H1 (cell line): ENCODE data around the gene LMTK2. TPM values are rescaled to one million over a fixed set of nuclear protein-coding genes. Genes with fewer than 3 reads are reported as not detected.

ENCODE experiments used
- CTCF ChIA-PET: fragments of 300-600 bp; sonication (Branson Sonifier 250); formaldehyde crosslinking; loops from one replicate; lab custom pipeline; 2021; ENCODE audit not compliant: partially characterized antibody; lab: Charles Lee
- POLR2A ChIA-PET: fragments of 300-600 bp; sonication (Branson Sonifier 250); formaldehyde crosslinking; loops from one replicate; lab custom pipeline; 2021; ENCODE audit warnings: inconsistent platforms; ENCODE audit not compliant: partially characterized antibody; lab: Charles Lee
- DNase-seq, 2 experiments: peaks; one replicate each; pipeline versions ENCODE4 v3.0.0 to v3.0.0-alpha.2; 2010 to 2022; ENCODE audit warnings: low spot score in 2 of 2, low read depth in 1 of 2, mixed read lengths in 1 of 2
- FAIRE-seq: peaks from 2 replicates; lab custom pipeline; 2011; peaks lifted over from hg19 to GRCh38; lab: Jason Lieb, UNC
- H2AFZ ChIP-seq: 2 replicates; pipeline ENCODE4 v1.8.1; 2012; ENCODE audit warnings: low read length, inconsistent platforms
- H2AK5ac ChIP-seq: 2 replicates; pipeline ENCODE4 v1.6.1; 2013; ENCODE audit warnings: low read depth, low read length
- H2BK120ac ChIP-seq: replicated peaks from 2 replicates; pipeline ENCODE3; 2013; ENCODE audit warnings: low read depth, low read length, inconsistent platforms
- H2BK12ac ChIP-seq: 2 replicates; pipeline ENCODE4 v1.6.1; 2013; ENCODE audit warnings: low read depth, low read length
- H2BK15ac ChIP-seq: 2 replicates; pipeline ENCODE4 v1.6.1; 2013; ENCODE audit warnings: low read length
- H2BK20ac ChIP-seq: 2 replicates; pipeline ENCODE4 v1.6.1; 2013; ENCODE audit warnings: low read length
- H2BK5ac ChIP-seq: 2 replicates; pipeline ENCODE4 v1.6.1; 2013; ENCODE audit warnings: low read depth, low read length
- H3K14ac ChIP-seq: 2 replicates; pipeline ENCODE4 v1.6.1; 2013; ENCODE audit warnings: inconsistent platforms; ENCODE audit not compliant: insufficient read length
- H3K18ac ChIP-seq: 2 replicates; pipeline ENCODE4 v1.6.1; 2013; ENCODE audit warnings: low read length; ENCODE audit errors: extremely low read depth
- H3K23ac ChIP-seq: 2 replicates; pipeline ENCODE4 v1.6.1; 2013; ENCODE audit warnings: inconsistent platforms; ENCODE audit not compliant: insufficient read length
- H3K23me2 ChIP-seq: 2 replicates; pipeline ENCODE4 v1.6.1; 2013; ENCODE audit warnings: low read depth, low read length
- H3K27ac ChIP-seq: 2 replicates; pipeline ENCODE4 v1.6.1; 2011; ENCODE audit warnings: low read depth, low read length, inconsistent platforms
- H3K27me3 ChIP-seq, 4 experiments: replicated peaks in 1 of 4; 1 replicate in 1 of 4; 2 replicates in 3 of 4; pipeline versions ENCODE4 v1.6.1 to v1.8.1; 2011 to 2013; ENCODE audit warnings: low read length in 3 of 4, mild to moderate bottlenecking in 3 of 4, inconsistent platforms in 2 of 4, mixed read lengths in 2 of 4, moderate library complexity in 1 of 4; ENCODE audit not compliant: control insufficient read depth in 3 of 4, insufficient read depth in 3 of 4; ENCODE audit errors: extremely low read depth in 1 of 4
- H3K36me3 ChIP-seq, 4 experiments: 2 replicates each; pipeline versions ENCODE4 v1.6.1 to v1.8.1; 2011 to 2013; ENCODE audit warnings: mild to moderate bottlenecking in 4 of 4, low read length in 3 of 4, moderate library complexity in 2 of 4, control low read depth in 1 of 4, inconsistent platforms in 1 of 4; ENCODE audit not compliant: insufficient read depth in 4 of 4, control insufficient read depth in 2 of 4
- H3K4ac ChIP-seq: replicated peaks from 2 replicates; pipeline ENCODE3; 2013; ENCODE audit warnings: low read length, low read depth, mixed read lengths, inconsistent platforms; ENCODE audit not compliant: insufficient read length
- H3K4me1 ChIP-seq, 4 experiments: replicated peaks in 1 of 4; 1 replicate in 1 of 4; 2 replicates in 3 of 4; pipeline versions ENCODE4 v1.6.1 to v1.8.1; 2011 to 2013; ENCODE audit warnings: low read length in 3 of 4, inconsistent platforms in 2 of 4, mixed read lengths in 1 of 4; ENCODE audit not compliant: insufficient read depth in 4 of 4, control insufficient read depth in 3 of 4
- H3K4me2 ChIP-seq, 2 experiments: 2 replicates each; pipeline versions ENCODE4 v1.6.1 to v1.8.1; 2011 to 2013; ENCODE audit warnings: low read depth in 2 of 2, low read length in 2 of 2, control low read depth in 1 of 2, inconsistent platforms in 1 of 2, mild to moderate bottlenecking in 1 of 2; ENCODE audit not compliant: insufficient read depth in 1 of 2
- H3K4me3 ChIP-seq, 4 experiments: fragments of 200-600, 300-600 bp in 1 of 4; sonication (generic), shearing (Covaris generic), sonication (Bioruptor Twin) in 1 of 4; 2 replicates each; pipeline versions ENCODE4 v1.5.1 to v1.8.1; 2011 to 2016; ENCODE audit warnings: low read length in 4 of 4, low read depth in 3 of 4, control low read depth in 2 of 4, inconsistent platforms in 2 of 4, mild to moderate bottlenecking in 2 of 4, mixed read lengths in 1 of 4, moderate library complexity in 1 of 4; ENCODE audit not compliant: insufficient read depth in 2 of 4; ENCODE audit errors: extremely low read depth in 1 of 4
- H3K56ac ChIP-seq: replicated peaks from 2 replicates; pipeline ENCODE3; 2013; ENCODE audit warnings: low read depth, mild to moderate bottlenecking, mixed read lengths, low read length, inconsistent platforms; ENCODE audit not compliant: insufficient read length
- H3K79me1 ChIP-seq: 2 replicates; pipeline ENCODE4 v1.6.1; 2013; ENCODE audit warnings: low read depth, low read length, control low read depth
- H3K79me2 ChIP-seq, 2 experiments: 2 replicates each; pipeline versions ENCODE4 v1.6.1 to v1.8.1; 2012 to 2013; ENCODE audit warnings: low read length in 2 of 2, mild to moderate bottlenecking in 2 of 2, inconsistent platforms in 1 of 2; ENCODE audit not compliant: insufficient read depth in 2 of 2, control insufficient read depth in 1 of 2
- H3K9ac ChIP-seq, 4 experiments: replicated peaks in 1 of 4; 1 replicate in 1 of 4; 2 replicates in 3 of 4; pipeline versions ENCODE4 v1.6.1 to v1.8.1; 2011 to 2013; ENCODE audit warnings: low read depth in 3 of 4, low read length in 3 of 4, control low read depth in 2 of 4, mild to moderate bottlenecking in 2 of 4, moderate library complexity in 2 of 4, inconsistent platforms in 1 of 4; ENCODE audit errors: extremely low read depth in 1 of 4
- H3K9me3 ChIP-seq, 2 experiments: 2 replicates each; pipeline versions ENCODE4 v1.6.1 to v1.8.1; 2012 to 2013; ENCODE audit warnings: mild to moderate bottlenecking in 2 of 2, moderate library complexity in 2 of 2, control low read depth in 1 of 2, inconsistent platforms in 1 of 2, low read depth in 1 of 2, low read length in 1 of 2, mixed read lengths in 1 of 2; ENCODE audit not compliant: insufficient read depth in 2 of 2
- H4K20me1 ChIP-seq, 2 experiments: replicated peaks in 1 of 2; 2 replicates each; pipeline versions ENCODE3 to v1.8.1; 2011 to 2013; ENCODE audit warnings: inconsistent platforms in 2 of 2, low read length in 2 of 2, mild to moderate bottlenecking in 1 of 2; ENCODE audit not compliant: insufficient read depth in 2 of 2, control insufficient read depth in 1 of 2
- H4K5ac ChIP-seq: 2 replicates; pipeline ENCODE4 v1.6.1; 2013; ENCODE audit warnings: low read length, low read depth, mixed read lengths, inconsistent platforms; ENCODE audit not compliant: insufficient read length
- H4K8ac ChIP-seq: 2 replicates; pipeline ENCODE4 v1.8.0; 2013; ENCODE audit warnings: mild to moderate bottlenecking, moderate library complexity, low read length, inconsistent platforms; ENCODE audit not compliant: insufficient read depth; ENCODE audit errors: extremely low read depth
- H4K91ac ChIP-seq: replicated peaks from 2 replicates; pipeline ENCODE3; 2013; ENCODE audit warnings: low read length, mixed read lengths, inconsistent platforms; ENCODE audit not compliant: insufficient read length
- KDM4A ChIP-seq: IDR thresholded peaks from one replicate; pipeline ENCODE4 v1.7.1; 2012; ENCODE audit warnings: low read depth, mild to moderate bottlenecking, moderate library complexity, low read length, inconsistent platforms; ENCODE audit not compliant: severe bottlenecking
- MAFK ChIP-seq: IDR thresholded peaks from 2 replicates; pipeline ENCODE4 v1.6.1; 2012; ENCODE audit warnings: low read depth, mild to moderate bottlenecking, improper control_type of control experiment, low read length
- RBBP5 ChIP-seq: IDR thresholded peaks from 2 replicates; pipeline ENCODE4 v1.7.1; 2012; ENCODE audit warnings: low read depth, mild to moderate bottlenecking, inconsistent platforms, low read length, moderate library complexity, borderline replicate concordance
- RXRA ChIP-seq: IDR thresholded peaks from 2 replicates; pipeline ENCODE4 v1.6.1; 2011; ENCODE audit warnings: low read depth, mild to moderate bottlenecking, low read length, moderate library complexity; ENCODE audit not compliant: insufficient read depth
- SIN3A ChIP-seq, 2 experiments: IDR thresholded peaks in 1 of 2; conservative IDR thresholded peaks in 1 of 2; 2 replicates each; pipeline ENCODE4 v1.6.1; 2011 to 2012; ENCODE audit warnings: low read length in 2 of 2, improper control_type of control experiment in 1 of 2, low read depth in 1 of 2, mild to moderate bottlenecking in 1 of 2
- SP2 ChIP-seq: IDR thresholded peaks from 2 replicates; pipeline ENCODE4 v1.6.1; 2012; ENCODE audit warnings: mild to moderate bottlenecking, low read length, inconsistent platforms
- YY1 ChIP-seq: IDR thresholded peaks from 2 replicates; pipeline ENCODE4 v1.6.1; 2011; ENCODE audit warnings: low read depth, mild to moderate bottlenecking, low read length
- WGBS, 2 experiments: shearing (Covaris generic) in 1 of 2; methylation state at CpG; one replicate each; pipeline versions ENCODE4 v1.1.6 to v1.1.7; 2013 to 2015; ENCODE audit warnings: low lambda C conversion rate in 2 of 2, mixed read lengths in 2 of 2, inconsistent platforms in 1 of 2, low coverage in 1 of 2, missing lambda C conversion rate in 1 of 2; ENCODE audit not compliant: insufficient replicate concordance in 2 of 2, insufficient coverage in 1 of 2, insufficient read length in 1 of 2; ENCODE audit errors: extremely low coverage in 1 of 2, missing lambda C conversion rate in 1 of 2; 5-methylcytosine and 5-hydroxymethylcytosine counted together
- polyA plus RNA-seq, 7 experiments: library from polyadenylated mRNA; depleted of rRNA in 3 of 7; stranded (reverse) in 5 of 7; unstranded in 2 of 7; fragments of >200 nt in 5 of 7; fragments of 200-250 nt in 2 of 7; gene quantifications; 1 replicate in 5 of 7; 2 replicates in 1 of 7; 4 replicates in 1 of 7; pipeline versions ENCODE4 v1.2.1 to v1.2.3, GENCODE V29; 2011 to 2013; ENCODE audit warnings: missing spikeins in 2 of 7, mixed read lengths in 2 of 7
- total RNA-seq: library from RNA; stranded (reverse); fragmentation: NEBNext Ultra II Directional; extraction: Animal tissue kit (Norgen Biotek cat#: 25700); gene quantifications from 2 replicates; pipeline ENCODE4 v1.2.1, GENCODE V29; 2021

The LMTK2 gene
- total and polyA plus RNA-seq, 2 of the 8 experiments (the other 6 are each of a cell fraction or from before 2014, with no cell fraction given) = 9.7 to 30.7 TPM

GRCh38 chr7:98156700-98157099 lies 50.0 kb downstream of the LMTK2 start:
- Histone ChIP-seq H3K56ac (no peak overlapping the region), H3K4me2 (no peak overlapping the region), H3K14ac (no peak overlapping the region), H3K9ac (no peak overlapping the region), H4K8ac (no peak overlapping the region), H2BK20ac (no peak overlapping the region), H2BK12ac (no peak overlapping the region), H4K20me1 (peaks cover 0 to 4% of the 10 kb centered on the region in 2 experiments), H2BK120ac (no peak overlapping the region), H3K27me3 (no peaks in the 10 kb centered on the region), H3K23ac (no peak overlapping the region), H3K9me3 (no peaks in the 10 kb centered on the region), H3K18ac (no peak overlapping the region), H2BK15ac (no peak overlapping the region), H2AK5ac (no peak overlapping the region), H4K91ac (no peak overlapping the region), H3K4ac (no peak overlapping the region), H3K36me3 (peaks cover 2 to 46% (median 18%) of the 10 kb centered on the region in 4 experiments; a peak in 7 of 8 replicates), H3K4me3 (no peak overlapping the region), H3K27ac (no peak overlapping the region), H4K5ac (no peak overlapping the region), H3K4me1 (no peaks in the 10 kb centered on the region; a peak in 1 of 7 replicates), H3K23me2 (no peaks in the 10 kb centered on the region), H2BK5ac (no peak overlapping the region), H3K79me1 (0 out of 2 replicates have a peak, but pooled peaks cover 3% of the 10 kb centered on the region), H3K79me2 (0 out of 4 replicates have a peak, but pooled peaks cover 0 to 3% of the 10 kb centered on the region in 2 experiments), H2AFZ (no peak overlapping the region)
- no peak for DNase-seq
- 94% methylated on average over 5 of the region's 5 CpGs; no CpG with 5 or more reads in 1 of the 2 experiments for WGBS, 2 experiments
- no peak for FAIRE-seq
- TF ChIP-seq YY1 (no peak), RBBP5 (no peak), MAFK (no peak), RXRA (no peak), SIN3A (conservative IDR thresholded peaks at IDR 0.05 in 1 of 2, IDR thresholded peaks at IDR 0.05 in 1 of 2; ENCODE audit: low read depth in 1 of 2, low read length in 2 of 2) (no peak), SP2 (no peak), KDM4A (no peak)
- ChIA-PET CTCF (interaction anchor here (0.8 to 2.1 kb wide), 3 partner anchors 12 to 135 kb away, joined by 3 to 8 read pairs (median 7); no protein-coding TSS in a partner anchor), POLR2A (interaction anchor here (0.7 kb wide), 1 partner anchor 8 kb away, joined by 3 read pairs; no protein-coding TSS in a partner anchor)
